Left ventricle myocardium superior (tissue), 1 donor: ENCODE results near the gene ANKRD53. TPM values are rescaled to one million over a fixed set of nuclear protein-coding genes. Genes with fewer than 3 reads are reported as not detected.
A peak's percentile ranks its signal among the peaks of the same experiment; 100 is the strongest.

Source experiments
- ATAC-seq: fragments of 200-7000 bp; cut with Tn5 transposase; one replicate; pipeline ENCODE4 v1.9.1; 2020; ENCODE audit warnings: mild to moderate bottlenecking, moderate library complexity
- DNase-seq: peaks from one replicate; pipeline ENCODE4 v3.0.0-alpha.2; 2020
- intact Hi-C: fragments of 100-400 bp; cut with micrococcal nuclease; formaldehyde crosslinking; loops from one replicate; pipeline ENCODE4 v1.11.0; 2022
- long read RNA-seq: library from polyadenylated mRNA; unstranded; transcript quantifications from one replicate; pipeline ENCODE4 v2.0.0, GENCODE V29; 2021
- total RNA-seq: library from RNA; stranded (reverse); fragmentation: NEBNext Ultra II Directional; extraction: Animal tissue kit (Norgen Biotek cat#: 25700); gene quantifications from one replicate; pipeline ENCODE4 v1.2.1, GENCODE V29; 2021
- donor health status: DM: no; HTN: yes; CAD: no; lungs with severe emphysema.

ANKRD53 gene, protein sequence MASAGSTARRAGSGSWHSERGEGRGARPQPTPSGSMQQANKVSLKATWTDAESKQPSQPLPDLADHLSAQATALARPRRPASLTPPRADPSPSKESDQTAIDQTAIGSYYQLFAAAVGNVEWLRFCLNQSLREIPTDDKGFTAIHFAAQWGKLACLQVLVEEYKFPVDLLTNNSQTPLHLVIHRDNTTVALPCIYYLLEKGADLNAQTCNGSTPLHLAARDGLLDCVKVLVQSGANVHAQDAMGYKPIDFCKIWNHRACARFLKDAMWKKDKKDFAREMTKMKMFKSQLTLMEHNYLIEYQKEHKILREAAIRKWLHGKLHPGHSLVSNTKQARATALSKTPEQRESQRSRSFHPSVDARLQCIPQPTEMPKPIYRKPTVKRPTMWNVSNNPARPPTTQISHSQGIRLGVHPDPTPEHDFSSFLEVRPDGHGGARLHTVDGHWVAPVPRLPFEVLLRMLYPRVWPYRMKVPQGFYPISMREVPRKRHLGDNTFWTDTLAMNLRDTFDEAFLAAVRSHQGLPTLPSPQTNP
- 0.92 TPM for total RNA-seq
- long read RNA-seq, result 0 reads

DNA sequence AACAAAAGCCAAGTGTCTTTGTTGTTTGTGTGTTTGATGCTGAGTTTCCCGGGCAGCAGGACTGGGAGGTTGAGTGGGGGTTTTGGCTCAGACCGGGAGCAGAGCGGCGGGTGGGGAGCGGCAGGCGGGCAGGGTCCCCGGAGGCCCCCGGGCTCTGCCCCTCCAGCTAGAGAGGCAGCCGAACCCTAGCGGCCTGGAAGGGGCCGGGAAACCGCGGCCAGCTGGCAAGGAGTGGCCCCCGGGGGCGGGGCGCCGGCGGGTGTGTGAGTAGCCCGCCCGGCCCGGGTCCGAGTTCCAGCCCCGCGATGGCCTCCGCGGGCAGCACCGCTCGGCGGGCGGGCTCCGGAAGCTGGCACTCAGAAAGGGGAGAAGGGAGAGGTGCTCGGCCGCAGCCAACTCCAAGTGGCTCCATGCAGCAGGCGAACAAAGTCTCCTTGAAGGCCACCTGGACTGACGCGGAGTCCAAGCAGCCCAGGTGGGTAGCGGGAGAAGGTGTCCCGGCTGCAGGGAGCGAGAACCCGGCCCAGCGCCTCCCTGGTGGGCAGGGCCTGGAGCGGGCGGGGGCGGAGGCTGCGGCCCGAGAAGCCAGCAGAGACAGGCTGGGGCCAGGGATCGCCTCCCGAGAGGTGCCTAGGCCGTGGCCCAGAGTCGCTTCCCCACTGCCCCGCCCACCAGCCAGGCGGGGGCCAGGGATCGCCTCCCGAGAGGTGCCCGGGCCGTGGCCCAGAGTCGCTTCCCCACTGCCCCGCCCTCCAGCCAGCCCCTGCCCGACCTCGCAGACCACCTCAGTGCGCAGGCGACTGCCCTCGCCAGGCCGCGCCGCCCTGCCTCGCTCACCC is at the start of gene ANKRD53:
TSS of gene ANKRD53 (plus strand) at position 290 of the 839 bp plus-strand sequence. CDS start at position 306, 16 bp downstream.
- peak; percentile 75 for DNase-seq
- intact Hi-C loops, result no loop called here
- ATAC-seq, result peak; percentile 77

DNA sequence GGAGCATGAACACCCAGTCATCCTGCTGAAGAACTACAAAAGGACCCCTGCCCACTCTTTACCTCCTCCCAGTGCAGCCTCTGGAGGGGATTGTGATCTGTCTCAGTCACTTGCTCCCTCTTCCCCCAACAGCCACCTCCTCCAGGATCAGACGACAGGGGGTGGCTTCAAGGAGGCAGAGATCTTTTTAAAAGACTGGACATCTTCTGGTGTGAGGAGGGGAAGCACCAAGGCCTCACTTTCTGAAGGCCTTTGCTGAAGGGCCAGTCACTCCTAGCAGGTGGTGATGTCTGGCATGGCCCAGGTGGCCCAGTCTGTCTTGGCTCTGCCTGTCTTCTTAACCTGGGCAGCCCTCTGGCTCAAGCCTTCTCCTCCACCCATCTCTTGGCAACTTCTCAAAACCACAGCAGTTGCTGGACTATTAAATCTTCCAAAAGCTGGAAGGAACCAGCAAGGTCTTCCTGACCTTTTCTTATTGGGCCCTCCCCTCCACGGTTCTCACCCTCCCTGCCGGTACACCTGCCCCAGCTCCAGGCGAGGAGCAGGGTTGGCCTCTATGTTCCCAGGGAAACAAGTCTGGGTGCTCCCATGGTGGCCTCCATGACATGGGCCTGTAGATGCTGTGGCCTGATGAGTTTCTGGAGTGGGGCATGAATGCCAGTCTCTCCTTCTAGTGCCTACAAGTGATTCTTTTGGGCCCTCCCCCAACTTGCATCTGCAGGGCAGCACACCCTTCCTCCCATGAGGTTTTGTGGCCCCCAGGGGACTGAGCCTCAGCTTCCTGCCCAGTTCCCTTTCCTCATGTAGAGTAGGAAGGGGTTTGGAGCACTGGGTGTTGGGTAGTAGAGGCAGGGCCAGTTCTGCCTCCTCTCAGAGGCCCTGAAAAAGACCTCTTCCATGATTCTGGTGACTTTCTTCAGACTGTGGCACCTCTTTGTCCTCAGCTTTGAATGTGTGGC is 47.8 kb upstream of the ANKRD53 start:
- ATAC-seq (no peak), DNase-seq (no peak)
- intact Hi-C loops, result no loop called here

DNA sequence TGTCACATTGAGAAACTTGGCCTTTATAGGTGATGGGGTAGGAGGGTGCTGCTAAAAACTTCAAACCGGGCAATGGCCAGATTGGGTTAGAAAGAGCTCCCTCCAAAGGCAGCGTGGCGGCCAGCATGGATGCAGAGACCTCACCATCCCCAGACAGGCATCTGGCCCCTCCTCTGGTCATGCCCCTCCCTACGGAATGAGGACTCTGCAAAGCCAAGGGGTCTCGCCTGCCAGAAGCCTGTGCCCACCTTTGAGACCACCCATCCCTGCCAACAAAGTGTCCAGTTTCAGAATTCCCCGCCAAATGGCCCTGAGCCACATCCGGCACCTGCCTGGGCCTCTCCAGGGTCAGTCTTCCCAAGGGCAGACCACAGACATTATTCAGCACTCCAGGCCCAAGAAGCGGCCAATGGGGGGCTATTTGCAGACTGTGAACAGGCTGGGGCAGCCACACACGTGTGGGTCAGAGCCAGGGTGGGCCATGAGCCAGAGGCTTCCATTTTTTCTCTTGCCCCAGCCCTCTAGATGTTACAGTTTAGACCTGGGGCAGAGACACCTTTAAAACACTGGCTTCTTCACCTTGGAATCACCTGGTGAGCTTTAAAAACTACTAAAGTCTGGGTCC is 46.9 kb upstream of the ANKRD53 start:
- ATAC-seq, result no peak
- intact Hi-C loops, result no loop called here
- DNase-seq, result no peak

DNA sequence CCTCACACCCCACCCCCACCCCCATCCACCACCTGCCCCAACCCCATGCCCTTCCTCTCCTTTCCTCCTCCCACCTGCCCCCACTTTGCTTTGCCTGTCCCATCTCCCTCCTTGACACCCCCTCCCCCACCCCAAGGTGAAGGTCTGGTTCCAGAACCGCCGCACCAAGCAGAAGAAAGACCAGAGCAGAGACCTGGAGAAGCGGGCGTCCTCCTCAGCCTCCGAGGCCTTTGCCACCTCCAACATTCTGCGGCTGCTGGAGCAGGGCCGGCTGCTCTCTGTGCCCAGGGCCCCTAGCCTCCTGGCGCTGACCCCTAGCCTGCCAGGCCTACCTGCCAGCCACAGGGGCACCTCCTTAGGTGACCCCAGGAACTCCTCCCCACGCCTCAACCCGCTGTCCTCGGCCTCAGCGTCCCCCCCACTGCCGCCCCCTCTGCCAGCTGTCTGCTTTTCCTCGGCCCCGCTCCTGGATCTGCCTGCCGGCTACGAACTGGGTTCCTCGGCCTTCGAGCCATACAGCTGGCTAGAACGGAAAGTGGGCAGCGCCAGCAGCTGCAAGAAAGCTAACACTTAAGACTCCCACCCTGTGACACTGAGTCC is 45.7 kb upstream of the ANKRD53 start:
- DNase-seq (no peak), ATAC-seq (no peak)
- intact Hi-C loops, result no loop called here

DNA sequence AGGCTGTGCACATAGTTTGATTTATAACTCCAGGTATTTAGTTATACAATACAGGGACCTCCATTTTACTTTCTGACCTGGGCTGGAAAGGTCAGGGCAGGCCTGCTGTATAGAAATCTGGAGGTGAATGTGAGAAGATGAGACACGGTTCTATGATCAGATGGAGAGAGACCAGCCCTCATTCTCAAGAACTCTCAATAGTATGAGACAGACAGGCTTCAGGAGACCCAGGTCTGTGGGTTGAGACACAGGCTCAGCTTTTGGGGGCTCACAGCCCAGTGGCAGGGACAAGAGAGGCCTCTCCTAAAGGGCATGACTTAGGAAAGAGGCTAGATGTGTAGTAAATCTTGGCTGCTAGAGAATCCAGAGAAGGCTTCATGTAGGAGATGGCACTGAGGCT is 43.4 kb upstream of the ANKRD53 start:
- no peak for DNase-seq
- ATAC-seq, result no peak
- intact Hi-C loops, result no loop called here

DNA sequence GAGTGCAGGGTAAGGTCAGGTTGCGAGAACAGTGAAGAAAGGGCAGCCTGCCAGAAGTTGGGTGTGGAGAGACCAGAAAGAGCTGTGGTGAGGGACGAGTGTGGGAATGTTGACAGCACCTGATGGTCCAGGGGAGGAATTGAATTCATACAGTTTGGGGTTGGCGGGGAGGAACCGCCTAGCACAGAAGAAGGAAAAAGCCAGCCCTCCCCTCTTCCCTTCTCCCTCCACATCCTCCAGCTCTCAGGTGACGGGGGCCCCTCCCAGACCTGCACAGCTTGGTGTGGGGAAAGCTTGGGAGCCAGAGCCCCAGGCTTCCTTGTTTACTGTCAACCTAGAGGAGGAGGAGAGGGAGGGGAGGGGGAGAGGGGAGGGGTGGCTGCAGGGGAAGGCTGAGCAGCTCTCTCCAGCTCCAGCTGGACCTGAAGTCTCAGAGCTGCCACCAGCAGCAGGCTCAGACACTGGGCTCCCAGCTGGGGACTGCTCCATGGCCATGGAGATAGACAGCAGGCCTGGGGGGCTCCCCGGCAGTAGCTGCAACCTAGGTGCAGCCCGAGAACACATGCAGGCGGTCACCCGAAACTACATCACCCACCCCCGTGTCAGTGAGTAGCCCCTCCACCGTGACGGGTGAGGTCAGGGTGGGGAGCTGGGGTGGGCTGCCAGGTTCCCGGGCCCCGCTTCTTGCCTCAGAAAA is 42.8 kb upstream of the ANKRD53 start, which contains the start of gene ATP6V1B1:
TSS of gene ATP6V1B1 (plus strand) at position 433 of the 697 bp plus-strand sequence. CDS start at position 488, 55 bp downstream.
- DNase-seq (no peak), ATAC-seq (no peak)

DNA sequence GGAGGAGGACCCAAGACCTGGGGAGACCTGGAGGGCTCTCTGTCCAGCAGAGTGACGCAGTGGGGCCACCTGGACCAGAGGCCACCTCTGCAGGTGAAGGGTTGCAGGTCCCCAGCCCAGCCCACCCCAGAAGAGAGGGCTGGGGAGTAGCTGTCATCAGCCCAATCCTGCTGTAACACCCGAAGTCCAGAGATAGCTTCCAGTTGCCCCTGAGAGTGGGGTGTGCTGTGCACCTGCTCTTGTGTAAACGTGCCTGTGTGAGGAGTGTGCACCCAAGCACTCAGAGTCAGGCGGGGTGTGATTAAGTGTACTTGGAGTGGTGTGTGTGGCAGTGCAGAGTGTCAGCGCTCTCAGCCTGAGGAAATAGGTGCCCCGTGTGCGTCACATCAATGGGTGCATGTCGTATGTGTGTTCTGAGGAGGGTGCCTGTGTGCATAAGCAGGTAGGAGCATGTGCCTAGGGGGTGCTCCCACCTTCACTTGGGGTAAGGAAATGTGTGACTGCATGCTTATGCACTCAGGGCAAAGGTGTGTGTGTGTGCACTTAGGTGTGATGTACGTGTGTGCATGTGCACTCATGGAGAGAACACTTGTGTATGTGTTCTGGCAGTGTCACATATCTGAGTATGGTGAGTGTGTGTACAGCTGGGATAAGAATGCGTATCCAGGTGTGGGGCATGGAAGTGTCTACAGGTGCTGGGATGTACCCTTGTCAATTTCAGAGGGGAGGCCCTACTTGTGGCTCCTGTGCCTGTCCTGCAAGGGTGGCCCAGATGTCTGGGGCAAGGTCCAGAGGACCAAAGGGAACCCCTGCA is 42.1 kb upstream of the ANKRD53 start:
- DNase-seq (no peak), ATAC-seq (no peak)
- intact Hi-C loops, result no loop called here

More for the DNA sequence above, 42.8 kb upstream of the ANKRD53 start, which contains the start of gene ATP6V1B1:
- intact Hi-C loops, result no loop called here

DNA sequence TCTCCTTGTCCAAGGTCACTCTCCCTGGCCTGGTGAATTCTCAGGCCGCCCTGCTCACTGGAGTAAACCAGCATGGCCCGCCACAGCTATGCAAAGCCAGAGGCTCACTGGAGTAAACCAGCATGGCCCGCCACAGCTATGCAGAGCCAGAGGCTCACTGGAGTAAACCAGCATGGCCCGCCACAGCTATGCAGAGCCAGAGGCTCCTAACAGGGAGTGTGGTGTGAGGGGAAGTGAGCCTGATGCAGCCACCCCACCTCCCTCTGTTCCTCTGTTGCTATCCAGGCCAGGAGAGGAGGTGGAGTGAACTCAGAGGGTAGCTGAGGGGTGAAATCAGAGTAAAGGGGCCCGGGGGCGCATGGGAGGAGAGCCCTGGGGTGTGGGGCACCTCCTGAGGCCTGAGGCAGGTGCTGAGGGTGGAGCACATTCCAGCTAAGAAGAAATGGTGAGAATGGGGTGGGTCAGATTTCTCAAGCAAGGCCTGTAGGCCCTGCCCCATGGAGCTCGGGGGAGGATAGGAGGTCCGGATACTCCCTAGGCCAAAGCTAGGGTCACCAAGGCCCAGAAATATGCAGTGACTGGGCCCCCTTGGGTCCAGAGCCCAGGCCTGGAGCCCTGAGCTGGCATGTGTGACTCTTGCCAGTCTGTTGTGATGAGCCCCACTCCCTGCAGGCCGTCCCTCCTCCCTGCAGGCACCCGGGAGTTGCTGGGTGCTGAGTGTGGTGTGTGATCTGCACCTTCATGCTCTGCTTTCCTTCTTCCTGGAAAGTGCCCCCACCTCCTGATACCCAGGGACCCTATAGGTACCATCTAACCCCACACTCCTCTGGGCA is 41.2 kb upstream of the ANKRD53 start:
- intact Hi-C loops, result no loop called here
- DNase-seq (no peak), ATAC-seq (no peak)

DNA sequence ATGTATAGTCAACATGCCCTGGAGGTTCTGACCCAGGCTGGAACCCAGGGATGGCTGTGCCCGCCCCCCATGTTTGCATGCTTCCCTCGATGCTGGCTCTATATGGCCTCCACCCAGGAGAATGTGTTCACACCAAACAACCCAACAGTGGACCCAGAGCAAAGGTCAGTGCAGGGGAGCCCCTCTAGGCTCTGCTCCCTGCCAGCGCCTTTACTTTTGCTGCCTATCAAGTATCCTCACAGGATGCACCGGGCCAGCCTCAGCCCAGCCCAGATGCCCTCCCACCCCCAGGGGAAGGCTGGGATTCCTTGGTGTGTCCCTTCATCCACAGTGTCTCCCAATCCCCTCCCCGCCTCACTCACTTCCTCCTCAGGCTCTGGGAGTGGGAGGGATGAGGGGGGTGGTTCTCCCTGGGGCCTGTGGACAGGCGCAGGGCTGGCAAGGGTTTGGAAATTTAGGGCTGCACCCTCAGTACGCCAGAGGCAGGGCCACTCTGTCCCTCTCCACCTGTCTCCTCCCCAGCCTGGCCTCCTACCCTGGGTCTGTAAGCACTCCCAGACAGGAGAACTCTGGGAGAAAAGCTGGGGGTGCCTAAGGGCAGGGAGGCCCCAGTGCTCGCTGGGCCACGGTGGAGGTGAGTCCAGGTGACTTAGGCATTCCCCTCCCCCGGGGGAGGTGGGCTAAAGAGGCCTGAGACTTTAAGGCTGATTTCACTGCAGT is 40.4 kb upstream of the ANKRD53 start:
- DNase-seq (no peak), ATAC-seq (no peak)
- intact Hi-C loops, result no loop called here

DNA sequence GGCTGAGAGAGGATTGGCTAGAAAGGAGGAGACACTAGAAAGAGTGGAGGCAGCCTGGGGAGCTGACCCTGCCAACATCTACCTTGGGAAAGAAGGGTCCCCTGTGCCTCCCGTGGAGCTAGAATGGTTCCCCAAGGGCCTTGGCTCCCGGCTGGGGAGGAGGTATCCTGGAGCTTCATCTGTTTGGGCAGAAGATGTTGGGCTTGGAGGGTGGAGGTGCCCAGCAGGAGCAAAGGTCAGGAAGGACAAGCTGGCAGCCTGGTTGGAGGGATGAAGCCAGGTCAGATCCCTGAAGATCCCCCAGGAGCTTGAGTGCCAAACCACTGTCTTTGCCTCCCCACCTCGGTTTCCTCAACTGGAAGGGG is 39.9 kb upstream of the ANKRD53 start:
- ATAC-seq, result no peak
- DNase-seq, result no peak
- intact Hi-C loops, result no loop called here

DNA sequence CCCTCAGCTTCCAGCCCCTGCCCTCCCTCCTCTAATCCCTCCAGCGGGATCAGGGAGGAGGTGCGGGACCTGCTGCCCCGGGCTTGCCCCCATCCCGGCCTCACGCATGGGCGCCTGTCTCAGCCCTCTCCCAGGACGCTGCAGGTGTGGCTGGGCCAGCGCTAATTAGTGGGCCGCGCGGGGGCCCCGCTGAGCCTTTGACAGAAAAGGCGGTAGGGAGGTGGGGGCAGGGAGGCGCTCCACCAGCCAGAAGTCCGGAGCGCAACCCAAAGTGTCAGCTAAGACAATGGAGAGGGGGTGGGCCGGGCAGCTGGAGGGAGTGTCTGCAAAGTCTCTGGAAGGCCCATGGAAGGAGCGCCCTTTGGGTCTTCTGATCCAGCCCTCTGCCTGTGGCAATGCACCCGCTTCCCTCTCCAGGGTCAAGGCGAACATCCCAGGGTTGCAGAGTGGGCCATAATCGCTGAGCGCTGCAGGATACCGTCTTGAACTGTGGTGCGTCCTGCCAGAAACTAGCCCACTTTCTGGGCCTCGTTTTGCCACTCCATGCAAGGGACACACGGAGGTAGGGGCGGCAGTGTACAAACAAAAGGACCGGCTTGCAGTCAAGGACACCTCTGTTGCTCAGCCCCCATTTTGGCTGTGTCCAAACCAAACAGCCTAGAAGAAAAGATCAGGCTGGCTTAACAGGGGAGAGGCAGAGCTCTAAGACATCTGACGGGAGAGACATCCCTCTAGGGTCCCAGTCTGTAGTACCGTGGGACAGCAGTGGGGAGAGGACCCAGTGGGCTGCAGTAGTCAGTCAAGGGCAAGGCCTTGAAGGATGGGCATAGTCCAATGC is 39.2 kb upstream of the ANKRD53 start:
- ATAC-seq (no peak), DNase-seq (no peak)
- intact Hi-C loops, result no loop called here

DNA sequence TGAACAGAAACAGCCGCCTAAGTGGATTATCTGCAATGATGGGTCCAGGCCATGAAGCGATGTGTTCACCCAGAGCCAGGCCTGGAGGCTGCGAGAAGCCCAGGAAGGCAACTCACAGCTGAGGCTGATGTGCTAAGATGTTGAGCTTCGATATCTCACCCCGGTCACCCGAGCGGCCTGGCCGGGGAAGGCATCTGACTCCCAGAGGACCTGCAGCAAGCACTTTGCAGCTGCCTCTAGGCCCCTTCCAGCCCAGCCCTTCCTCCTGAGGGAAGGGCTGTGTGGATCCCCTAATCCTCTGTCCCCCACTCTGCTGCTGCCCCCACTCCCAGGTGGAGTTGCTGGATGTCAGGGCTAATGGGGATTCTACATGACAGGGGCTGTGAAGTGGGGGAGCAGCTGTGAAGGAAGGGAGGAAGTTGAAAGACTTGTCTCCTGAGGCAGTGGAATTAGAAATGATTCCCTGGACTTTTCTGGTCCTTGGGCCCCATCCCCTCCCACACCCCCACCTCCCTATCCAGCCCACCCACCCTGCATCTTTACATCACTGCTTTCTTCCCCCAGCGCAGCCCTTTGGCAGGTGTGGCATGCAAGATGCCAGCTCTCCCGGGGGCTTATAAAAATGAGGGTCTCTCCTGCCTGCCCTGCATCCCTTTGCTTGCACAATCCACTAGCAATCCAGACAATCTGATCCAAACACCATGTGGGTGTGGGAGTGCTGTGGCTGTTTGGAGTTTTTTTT is 38.4 kb upstream of the ANKRD53 start:
- intact Hi-C loops, result no loop called here
- ATAC-seq (no peak), DNase-seq (no peak)

DNA sequence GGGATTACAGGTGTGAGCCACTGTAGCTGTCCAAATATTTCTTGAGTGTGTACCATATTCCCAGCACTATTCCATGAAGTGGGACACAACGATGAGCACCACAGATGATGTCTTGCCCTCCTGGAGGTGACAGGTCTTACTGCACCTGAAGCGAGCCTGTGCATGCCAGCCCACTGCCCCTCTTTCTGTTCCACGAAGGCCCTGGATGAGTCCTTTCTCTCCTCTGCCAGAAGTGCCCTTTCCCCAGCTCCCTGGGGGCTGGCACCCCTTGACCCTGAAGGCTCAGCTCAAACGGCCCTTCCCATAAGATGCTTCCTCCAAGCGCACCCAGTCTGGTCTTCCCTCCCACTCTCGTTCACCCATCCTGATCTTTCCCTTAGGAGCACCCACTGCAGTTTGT is 37.2 kb upstream of the ANKRD53 start:
- no peak for ATAC-seq
- intact Hi-C loops, result no loop called here
- no peak for DNase-seq

DNA sequence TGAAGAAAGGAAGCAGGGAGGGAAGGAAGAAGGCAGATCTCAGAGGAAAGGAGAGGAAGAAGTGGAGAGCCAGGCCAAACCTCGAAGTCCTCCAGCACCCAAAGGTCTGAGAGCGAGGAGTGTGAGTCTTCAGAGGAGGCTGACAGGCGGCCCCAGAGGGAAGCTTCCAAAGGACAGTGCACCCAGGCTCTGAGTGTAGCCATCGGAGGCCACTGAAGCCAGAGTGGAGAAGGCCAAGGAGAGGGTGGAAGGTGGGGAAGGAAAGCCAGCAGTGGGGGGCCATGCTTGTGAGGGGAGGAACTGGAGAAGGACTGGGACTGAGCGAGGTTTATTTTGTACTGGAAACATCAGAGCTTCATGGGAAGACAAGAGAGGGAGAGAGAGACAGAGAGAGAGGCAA is 36.7 kb upstream of the ANKRD53 start:
- intact Hi-C loops, result no loop called here
- DNase-seq (no peak), ATAC-seq (no peak)
